NOMO-1 treated with DMSO at 0.1 percent for 48 hours (cell line): ENCODE data around the gene C20orf173.
A peak's percentile ranks its signal among the peaks of the same experiment; 100 is the strongest.

Source experiments
- DNase-seq: peaks from one replicate; lab custom pipeline; 2025; ENCODE audit not compliant: unreplicated experiment; lab: John Stamatoyannopoulos, UW

Gene C20orf173

DNA sequence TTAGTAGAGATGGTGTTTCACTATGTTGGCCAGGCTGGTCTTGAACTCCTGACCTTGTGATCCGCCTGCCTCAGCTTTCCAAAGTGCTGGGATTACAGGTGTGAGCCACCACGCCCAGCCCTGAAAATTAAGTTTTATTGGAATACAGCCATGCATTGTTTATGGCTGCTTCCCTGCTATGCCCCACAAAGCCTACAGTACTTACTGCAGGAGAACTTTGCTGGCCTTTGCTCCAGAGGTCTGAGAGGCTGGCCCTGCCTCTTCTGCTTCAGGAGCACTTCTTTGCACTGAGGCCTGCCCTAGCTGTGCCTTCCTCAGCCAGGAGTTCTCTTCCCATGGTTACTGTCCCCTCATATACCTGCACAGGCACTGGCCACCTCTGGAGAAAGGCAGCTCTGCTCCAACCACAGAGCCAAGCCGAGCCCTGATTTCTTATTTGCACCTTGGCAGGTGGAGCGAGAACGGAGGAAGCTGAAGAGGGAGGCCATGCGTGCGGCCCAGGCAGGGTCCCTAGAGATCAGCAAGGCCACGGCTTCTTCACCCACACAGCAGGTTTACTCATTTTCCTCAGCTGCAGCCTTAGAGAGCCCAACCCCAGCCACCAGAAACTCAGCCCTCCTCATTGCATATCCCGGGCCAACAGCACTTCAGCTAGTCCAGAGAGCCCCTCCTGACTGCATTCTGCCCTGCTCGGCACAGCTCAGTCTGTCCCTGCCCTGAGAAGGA, 20.8 kb downstream of the C20orf173 start:
- DNase-seq, result no peak

GRCh38 chr20:35506872-35507638, 22.4 kb downstream of the C20orf173 start:
- DNase-seq, result no peak

GRCh38 chr20:35506179-35506578, 23.3 kb downstream of the C20orf173 start:
- DNase-seq, result no peak

GRCh38 chr20:35504751-35505150, 24.7 kb downstream of the C20orf173 start:
- no peak for DNase-seq

DNA sequence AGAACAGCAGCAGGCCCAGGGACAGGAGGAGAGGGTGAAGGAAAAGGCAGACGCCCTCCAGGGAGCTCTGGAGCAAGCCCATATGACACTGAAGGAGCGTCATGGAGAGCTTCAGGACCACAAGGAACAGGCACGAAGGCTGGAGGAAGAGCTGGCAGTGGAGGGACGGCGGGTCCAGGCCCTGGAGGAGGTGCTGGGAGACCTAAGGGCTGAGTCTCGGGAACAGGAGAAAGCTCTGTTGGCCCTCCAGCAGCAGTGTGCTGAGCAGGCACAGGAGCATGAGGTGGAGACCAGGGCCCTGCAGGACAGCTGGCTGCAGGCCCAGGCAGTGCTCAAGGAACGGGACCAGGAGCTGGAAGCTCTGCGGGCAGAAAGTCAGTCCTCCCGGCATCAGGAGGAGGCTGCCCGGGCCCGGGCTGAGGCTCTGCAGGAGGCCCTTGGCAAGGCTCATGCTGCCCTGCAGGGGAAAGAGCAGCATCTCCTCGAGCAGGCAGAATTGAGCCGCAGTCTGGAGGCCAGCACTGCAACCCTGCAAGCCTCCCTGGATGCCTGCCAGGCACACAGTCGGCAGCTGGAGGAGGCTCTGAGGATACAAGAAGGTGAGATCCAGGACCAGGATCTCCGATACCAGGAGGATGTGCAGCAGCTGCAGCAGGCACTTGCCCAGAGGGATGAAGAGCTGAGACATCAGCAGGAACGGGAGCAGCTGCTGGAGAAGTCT, 25.5 kb downstream of the C20orf173 start:
- no peak for DNase-seq

GRCh38 chr20:35503281-35503680, 26.2 kb downstream of the C20orf173 start:
- no peak for DNase-seq

DNA sequence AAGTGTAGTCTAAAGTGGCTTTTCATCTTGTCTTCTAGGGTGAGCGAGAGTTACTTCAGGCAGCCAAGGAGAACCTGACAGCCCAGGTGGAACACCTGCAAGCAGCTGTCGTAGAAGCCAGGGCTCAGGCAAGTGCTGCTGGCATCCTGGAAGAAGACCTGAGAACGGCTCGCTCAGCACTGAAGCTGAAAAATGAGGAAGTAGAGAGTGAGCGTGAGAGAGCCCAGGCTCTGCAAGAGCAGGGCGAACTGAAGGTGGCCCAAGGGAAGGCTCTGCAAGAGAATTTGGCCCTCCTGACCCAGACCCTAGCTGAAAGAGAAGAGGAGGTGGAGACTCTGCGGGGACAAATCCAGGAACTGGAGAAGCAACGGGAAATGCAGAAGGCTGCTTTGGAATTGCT, 27.1 kb downstream of the C20orf173 start:
- DNase-seq, result peak; percentile 71

GRCh38 chr20:35499271-35499670, 30.2 kb downstream of the C20orf173 start:
- DNase-seq, result no peak

DNA sequence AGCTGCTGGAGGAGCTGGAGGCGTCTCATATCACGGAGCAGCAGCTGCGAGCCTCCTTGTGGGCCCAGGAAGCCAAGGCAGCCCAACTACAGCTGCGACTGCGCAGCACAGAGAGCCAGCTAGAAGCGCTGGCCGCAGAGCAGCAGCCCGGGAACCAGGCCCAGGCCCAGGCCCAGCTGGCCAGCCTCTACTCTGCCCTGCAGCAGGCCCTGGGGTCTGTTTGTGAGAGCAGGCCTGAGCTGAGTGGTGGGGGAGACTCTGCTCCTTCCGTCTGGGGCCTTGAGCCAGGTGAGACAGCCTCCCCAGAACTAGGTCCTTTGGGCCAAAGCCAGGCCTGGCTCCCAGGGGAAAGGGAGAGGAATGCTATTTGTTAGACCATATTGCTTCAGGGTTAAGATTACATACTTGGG, 31.7 kb downstream of the C20orf173 start:
- DNase-seq, result no peak

- no peak for DNase-seq
Observed at GRCh38 chr20:35497320-35497719, 32.1 kb downstream of the C20orf173 start.

GRCh38 chr20:35496481-35496880, 33.0 kb downstream of the C20orf173 start:
- no peak for DNase-seq

- no peak for DNase-seq
Observed at GRCh38 chr20:35492352-35492751, 37.1 kb downstream of the C20orf173 start.

DNA sequence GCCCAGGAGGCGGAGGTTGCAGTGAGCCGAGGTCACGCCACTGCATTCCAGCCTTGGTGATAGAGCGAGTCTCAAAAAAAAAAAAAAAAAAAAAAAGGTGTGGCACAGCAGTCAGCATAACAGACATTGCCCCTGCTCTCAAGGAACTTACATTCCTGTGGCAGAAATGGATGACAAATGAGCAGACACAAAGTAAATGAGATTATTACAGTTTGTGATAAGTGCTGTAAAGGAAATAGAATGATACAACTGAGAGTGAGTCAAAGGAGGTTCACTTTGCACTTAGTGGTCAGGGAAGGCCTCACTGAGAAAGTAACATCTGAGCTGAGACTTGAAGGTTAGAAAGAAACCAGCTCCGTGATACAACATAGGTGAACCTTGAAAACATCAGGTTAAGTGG, 37.6 kb downstream of the C20orf173 start:
- no peak for DNase-seq

- peak; percentile 75 for DNase-seq
Observed at GRCh38 chr20:35490736-35491181, 38.7 kb downstream of the C20orf173 start.

GRCh38 chr20:35489717-35490116, 39.7 kb downstream of the C20orf173 start:
- DNase-seq, result no peak

DNA sequence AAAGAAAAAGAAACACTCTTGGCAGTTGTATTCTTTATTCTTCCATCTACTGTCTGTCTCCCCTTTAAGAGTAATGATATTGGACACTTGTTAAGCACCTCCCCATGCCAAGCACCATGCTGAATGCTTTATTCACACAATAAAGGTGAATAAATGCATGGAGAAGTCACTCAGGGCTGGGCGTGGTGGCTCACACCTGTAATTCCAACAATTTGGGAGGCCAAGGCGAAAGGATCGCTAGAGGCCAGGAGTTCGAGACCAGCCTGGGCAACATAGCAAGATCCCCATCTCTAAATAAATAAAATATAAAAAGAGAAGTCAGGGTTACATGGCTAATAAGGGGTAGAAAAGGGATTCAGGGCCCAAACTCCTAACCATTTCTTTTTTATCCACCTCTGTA, 42.0 kb downstream of the C20orf173 start:
- DNase-seq, result no peak

DNA sequence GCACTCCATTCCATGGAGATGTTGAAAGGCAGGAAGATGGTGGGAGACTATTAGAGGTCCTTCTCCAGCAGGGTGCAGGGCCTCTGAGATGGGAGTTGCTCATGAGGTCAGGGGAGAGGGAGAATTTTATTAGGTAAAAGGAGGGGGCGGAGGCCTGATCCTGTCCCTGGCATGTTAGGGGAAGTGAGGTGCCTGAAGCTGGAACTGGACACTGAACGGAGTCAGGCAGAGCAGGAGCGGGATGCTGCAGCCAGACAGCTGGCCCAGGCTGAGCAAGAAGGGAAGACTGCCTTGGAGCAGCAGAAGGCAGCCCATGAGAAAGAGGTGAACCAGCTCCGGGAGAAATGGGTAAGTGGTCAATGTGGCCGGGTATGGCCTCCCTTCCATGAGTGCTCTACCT, 49.7 kb downstream of the C20orf173 start:
- DNase-seq, result no peak

DNA sequence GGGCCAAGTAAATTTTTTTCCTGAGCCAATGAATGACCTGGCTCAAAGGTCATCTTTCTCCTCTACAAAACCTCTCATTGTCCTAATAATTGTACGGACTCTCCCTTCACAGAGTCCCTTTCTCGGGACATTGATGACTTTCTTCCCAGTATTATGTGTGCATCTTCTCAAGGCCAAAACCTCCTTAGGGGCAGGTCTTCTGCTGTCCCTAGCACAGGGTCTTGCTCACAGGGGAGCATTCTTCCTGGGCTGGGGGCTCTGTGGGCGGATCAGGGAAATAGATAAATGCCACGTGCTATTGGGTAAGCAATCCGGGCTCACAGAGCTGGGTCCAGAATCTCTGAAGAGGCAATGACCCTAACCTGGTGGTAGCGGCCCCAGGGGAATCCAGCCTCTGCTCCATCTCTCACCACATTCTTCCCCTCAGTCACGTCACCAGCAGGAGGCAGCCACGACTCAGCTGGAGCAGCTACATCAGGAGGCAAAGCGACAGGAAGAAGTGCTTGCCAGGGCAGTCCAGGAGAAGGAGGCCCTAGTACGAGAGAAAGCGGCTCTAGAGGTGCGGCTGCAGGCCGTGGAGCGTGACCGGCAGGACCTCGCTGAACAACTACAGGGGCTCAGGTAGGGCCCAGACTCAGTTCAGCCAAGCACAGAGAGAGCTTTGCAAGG, 50.5 kb downstream of the C20orf173 start:
- no peak for DNase-seq
